Hepatocyte (in vitro differentiated cells): ENCODE data around the gene ADAMTSL1. TPM values are rescaled to one million over a fixed set of nuclear protein-coding genes. Genes with fewer than 3 reads are reported as not detected.

ENCODE experiments used
- DNase-seq: peaks from one replicate; pipeline ENCODE4 v3.0.0-alpha.2; 2016; ENCODE audit warnings: low spot score
- H2AFZ ChIP-seq: fragments of 200-600 bp; sonication (generic); 2 replicates; pipeline ENCODE4 v1.6.0; 2016; ENCODE audit warnings: antibody characterized with exemption, mild to moderate bottlenecking
- H3K27ac ChIP-seq: fragments of 200-600 bp; sonication (generic); 2 replicates; pipeline ENCODE4 v1.5.1; 2016; ENCODE audit warnings: mild to moderate bottlenecking
- H3K27me3 ChIP-seq: fragments of 200-600 bp; sonication (generic); 2 replicates; pipeline ENCODE4 v1.6.1; 2016
- H3K36me3 ChIP-seq: fragments of 200-600 bp; sonication (generic); replicated peaks from 2 replicates; pipeline ENCODE4 v1.5.1; 2016; ENCODE audit warnings: low read depth; ENCODE audit not compliant: insufficient read depth
- H3K4me1 ChIP-seq: fragments of 200-600 bp; sonication (generic); 2 replicates; pipeline ENCODE4 v1.5.1; 2016; ENCODE audit warnings: mild to moderate bottlenecking, moderate library complexity; ENCODE audit not compliant: insufficient read depth
- H3K4me2 ChIP-seq: fragments of 200-600 bp; sonication (generic); 2 replicates; pipeline ENCODE4 v1.6.0; 2016
- H3K4me3 ChIP-seq: fragments of 200-600 bp; sonication (generic); 2 replicates; pipeline ENCODE4 v1.5.1; 2016; ENCODE audit warnings: mild to moderate bottlenecking
- H3K79me2 ChIP-seq: fragments of 200-600 bp; sonication (generic); 2 replicates; pipeline ENCODE4 v1.6.0; 2017; ENCODE audit warnings: mild to moderate bottlenecking
- H3K9me2 ChIP-seq: fragments of 200-600 bp; sonication (generic); replicated peaks from 2 replicates; pipeline ENCODE4 v1.6.0; 2017; ENCODE audit warnings: mild to moderate bottlenecking; ENCODE audit not compliant: insufficient read depth
- H3K9me3 ChIP-seq: fragments of 200-600 bp; sonication (generic); 2 replicates; pipeline ENCODE4 v1.5.1; 2016; ENCODE audit warnings: low read depth, mild to moderate bottlenecking
- H4K20me1 ChIP-seq: fragments of 200-600 bp; sonication (generic); 2 replicates; pipeline ENCODE4 v1.6.0; 2016; ENCODE audit warnings: mild to moderate bottlenecking; ENCODE audit not compliant: insufficient read depth, poor library complexity, severe bottlenecking
- EZH2 ChIP-seq: fragments of 200-600 bp; sonication (generic); IDR thresholded peaks from 2 replicates; pipeline ENCODE4 v1.6.1; 2016; ENCODE audit warnings: antibody characterized with exemption, mild to moderate bottlenecking, borderline replicate concordance
- EZH2phosphoT487 ChIP-seq: fragments of 200-600 bp; sonication (generic); IDR thresholded peaks from one replicate; pipeline ENCODE4 v1.6.1; 2018; ENCODE audit warnings: antibody characterized with exemption, mild to moderate bottlenecking, low read depth, moderate library complexity; ENCODE audit not compliant: unreplicated experiment, severe bottlenecking
- WGBS: methylation state at CpG from one replicate; pipeline ENCODE4 v1.1.6; 2016; ENCODE audit warnings: low lambda C conversion rate; ENCODE audit errors: missing lambda C conversion rate; 5-methylcytosine and 5-hydroxymethylcytosine counted together
- polyA plus RNA-seq: library from polyadenylated mRNA; unstranded; fragments of >200 nt; fragmentation: Nextera tagmentation; extraction: Ambion mirVana; gene quantifications from 2 replicates; pipeline ENCODE4 v1.2.1, GENCODE V29; 2016
- total RNA-seq: library from RNA; depleted of rRNA; stranded (reverse); fragments of >200 nt; gene quantifications from 2 replicates; pipeline ENCODE4 v1.2.3, GENCODE V29; 2014
- TF ChIP-seq, protein P1 (sequence below): fragments of 200-600 bp; sonication (generic); IDR thresholded peaks from 2 replicates; pipeline ENCODE4 v1.5.1; 2016; ENCODE audit warnings: antibody characterized with exemption, mild to moderate bottlenecking; ENCODE audit not compliant: poor library complexity

The ADAMTSL1 gene
- total and polyA plus RNA-seq, 2 experiments from 2014 or later, result 7.2 to 24.0 TPM

DNA sequence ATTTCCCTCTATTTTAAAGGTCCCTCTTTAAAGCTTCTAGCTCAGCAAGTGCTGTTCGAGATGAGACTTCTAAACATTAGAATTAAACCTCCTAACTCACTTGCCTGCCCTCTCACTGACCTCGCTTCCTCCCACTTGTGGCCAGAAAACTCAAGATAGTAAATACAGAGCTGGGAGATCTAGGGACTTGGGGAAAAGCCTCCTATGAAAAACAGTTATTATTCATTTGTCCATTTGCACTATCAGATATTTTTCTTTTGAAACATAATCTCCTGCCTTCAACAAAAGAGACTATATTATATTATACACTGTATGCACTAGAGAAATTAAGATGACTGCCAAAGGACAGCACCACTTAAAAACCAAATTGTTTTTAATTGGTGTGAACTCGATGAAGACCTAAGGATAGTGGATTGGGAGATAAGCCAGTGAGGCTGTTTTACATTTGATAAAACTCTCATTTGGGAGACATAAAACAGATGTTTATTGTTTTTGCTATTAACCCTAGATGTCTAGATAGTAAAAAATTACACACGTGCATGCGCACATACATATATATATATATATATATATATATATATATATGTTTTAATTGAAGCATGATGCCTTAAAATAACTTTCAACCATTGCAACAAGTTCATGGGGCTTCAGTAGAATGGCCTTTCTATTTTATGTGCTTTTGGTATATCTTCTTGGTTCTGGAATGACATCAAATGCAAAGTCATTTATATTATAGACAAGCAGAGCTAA, 229.4 kb downstream of the ADAMTSL1 start:
- no peaks in the 10 kb centered on the region for H3K79me2 ChIP-seq
- no peak for DNase-seq

DNA sequence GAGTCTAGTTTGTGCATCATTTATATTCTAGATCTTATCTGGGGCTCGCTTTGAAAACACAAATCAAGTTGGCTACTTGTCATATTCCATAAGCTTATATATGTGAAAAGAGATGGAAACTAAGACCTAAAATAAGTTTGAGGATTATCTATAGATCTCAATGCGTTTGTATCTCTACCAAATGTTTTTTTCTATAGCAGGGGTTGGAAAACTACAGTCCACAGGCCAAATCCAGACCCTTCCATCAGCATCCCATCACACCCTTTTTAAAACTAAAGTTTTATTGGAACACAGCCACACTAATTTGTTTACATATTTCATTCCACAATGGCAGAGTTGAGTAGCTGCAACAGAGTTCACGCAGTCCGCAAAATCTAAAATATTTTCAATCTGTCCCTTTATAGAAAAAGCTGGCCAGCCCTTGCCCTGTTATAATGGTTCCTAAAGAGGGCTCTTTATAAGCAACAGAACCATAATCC, 230.0 kb downstream of the ADAMTSL1 start:
- H3K27ac ChIP-seq, result no peak overlapping the region
- no peaks in the 10 kb centered on the region for H3K27me3 ChIP-seq
- no peaks in the 10 kb centered on the region for H3K36me3 ChIP-seq
- H3K9me2 ChIP-seq, result no peaks in the 10 kb centered on the region
- H4K20me1 ChIP-seq, result no peaks in the 10 kb centered on the region
- no peak overlapping the region for H3K4me2 ChIP-seq
- no peak overlapping the region for H3K4me3 ChIP-seq
- WGBS, result 70% methylated on average over 4 of the region's 4 CpGs
- H3K9me3 ChIP-seq, result no peaks in the 10 kb centered on the region
- H3K79me2 ChIP-seq, result no peaks in the 10 kb centered on the region
- no peak for DNase-seq
- TF ChIP-seq, protein P1, sequence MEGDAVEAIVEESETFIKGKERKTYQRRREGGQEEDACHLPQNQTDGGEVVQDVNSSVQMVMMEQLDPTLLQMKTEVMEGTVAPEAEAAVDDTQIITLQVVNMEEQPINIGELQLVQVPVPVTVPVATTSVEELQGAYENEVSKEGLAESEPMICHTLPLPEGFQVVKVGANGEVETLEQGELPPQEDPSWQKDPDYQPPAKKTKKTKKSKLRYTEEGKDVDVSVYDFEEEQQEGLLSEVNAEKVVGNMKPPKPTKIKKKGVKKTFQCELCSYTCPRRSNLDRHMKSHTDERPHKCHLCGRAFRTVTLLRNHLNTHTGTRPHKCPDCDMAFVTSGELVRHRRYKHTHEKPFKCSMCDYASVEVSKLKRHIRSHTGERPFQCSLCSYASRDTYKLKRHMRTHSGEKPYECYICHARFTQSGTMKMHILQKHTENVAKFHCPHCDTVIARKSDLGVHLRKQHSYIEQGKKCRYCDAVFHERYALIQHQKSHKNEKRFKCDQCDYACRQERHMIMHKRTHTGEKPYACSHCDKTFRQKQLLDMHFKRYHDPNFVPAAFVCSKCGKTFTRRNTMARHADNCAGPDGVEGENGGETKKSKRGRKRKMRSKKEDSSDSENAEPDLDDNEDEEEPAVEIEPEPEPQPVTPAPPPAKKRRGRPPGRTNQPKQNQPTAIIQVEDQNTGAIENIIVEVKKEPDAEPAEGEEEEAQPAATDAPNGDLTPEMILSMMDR, result no peak
- TF ChIP-seq EZH2phosphoT487 (no peak), EZH2 (no peak)
- no peak overlapping the region for H2AFZ ChIP-seq
- no peaks in the 10 kb centered on the region for H3K4me1 ChIP-seq

More for the DNA sequence above, 229.4 kb downstream of the ADAMTSL1 start:
- Histone ChIP-seq H3K27ac (no peak overlapping the region), H3K9me3 (no peaks in the 10 kb centered on the region), H3K27me3 (no peaks in the 10 kb centered on the region), H3K4me2 (no peak overlapping the region), H3K4me3 (no peak overlapping the region), H3K4me1 (no peaks in the 10 kb centered on the region), H2AFZ (no peak overlapping the region), H3K36me3 (no peaks in the 10 kb centered on the region), H4K20me1 (no peaks in the 10 kb centered on the region), H3K9me2 (no peaks in the 10 kb centered on the region)
- TF ChIP-seq EZH2phosphoT487 (no peak), EZH2 (no peak)
- TF ChIP-seq, protein P1, result no peak
- WGBS, result 56% methylated on average over 3 of the region's 5 CpGs

DNA sequence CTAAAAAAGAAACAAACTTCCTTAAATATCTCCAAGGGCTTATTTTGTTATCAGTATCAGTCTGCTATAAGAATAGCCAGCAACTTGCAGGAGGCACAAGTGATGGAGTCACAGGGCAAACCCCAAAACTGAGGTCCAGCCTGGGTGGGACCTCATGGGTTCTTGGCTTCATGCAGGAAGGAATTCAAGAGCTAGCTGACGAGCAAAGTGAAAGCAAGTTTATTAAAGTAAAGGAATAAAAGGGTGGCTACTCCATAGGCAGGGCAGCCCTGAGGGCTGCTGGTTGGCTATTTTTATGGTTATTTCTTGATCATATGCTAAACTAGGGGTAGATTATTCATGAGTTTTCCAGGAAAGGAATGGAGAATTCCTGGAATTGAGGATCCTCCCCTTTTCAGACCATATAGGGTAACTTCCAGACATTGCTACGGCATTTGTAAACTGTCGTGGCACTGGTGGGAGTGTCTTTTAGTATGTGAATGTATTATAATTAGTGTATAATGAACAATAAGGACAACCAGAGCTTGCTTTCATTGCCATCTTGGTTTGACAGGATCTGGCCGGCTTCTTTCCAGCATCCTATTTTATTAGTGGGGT, 231.9 kb downstream of the ADAMTSL1 start:
- Histone ChIP-seq H3K27ac (no peak overlapping the region), H3K4me1 (no peaks in the 10 kb centered on the region), H4K20me1 (no peaks in the 10 kb centered on the region), H3K27me3 (no peaks in the 10 kb centered on the region), H3K4me2 (no peak overlapping the region), H3K4me3 (no peak overlapping the region), H3K79me2 (no peaks in the 10 kb centered on the region), H3K36me3 (no peaks in the 10 kb centered on the region), H3K9me3 (no peaks in the 10 kb centered on the region), H2AFZ (no peak overlapping the region), H3K9me2 (no peaks in the 10 kb centered on the region)
- TF ChIP-seq, protein P1, result no peak
- no peak for TF ChIP-seq EZH2phosphoT487
- no peak for TF ChIP-seq EZH2
- WGBS, result 77% methylated on average over 4 of the region's 4 CpGs
- no peak for DNase-seq
